Measurements from ENCODE around the gene PPP1R13L.

The PPP1R13L gene

GRCh38 chr19:45405435-45406225 lies 761 bp upstream of the PPP1R13L start:
- Mint-ChIP-seq H3K4me3 (peak overlapping the region; percentile 99), H3K36me3 (ENCODE audit: low read depth) (peaks cover 20% of the 10 kb centered on the region), H3K27me3 (peaks cover 32% of the 10 kb centered on the region), H3K9me3 (no peaks in the 10 kb centered on the region), H3K4me1 (ENCODE audit: low read depth) (peaks cover 42% of the 10 kb centered on the region), H3K27ac (peak overlapping the region; percentile 95)

GRCh38 chr19:45403781-45404556 lies 900 bp downstream of the PPP1R13L start:
- peaks cover 11% of the 10 kb centered on the region for H3K36me3 Mint-ChIP-seq (ENCODE audit: low read depth)
- H3K4me3 Mint-ChIP-seq = peak overlapping the region; percentile 99
- H3K9me3 Mint-ChIP-seq = no peaks in the 10 kb centered on the region
- peaks cover 39% of the 10 kb centered on the region for H3K4me1 Mint-ChIP-seq (ENCODE audit: low read depth)
- no peak overlapping the region for H3K27ac Mint-ChIP-seq
- peaks cover 36% of the 10 kb centered on the region for H3K27me3 Mint-ChIP-seq

GRCh38 chr19:45403272-45403671 lies 1.6 kb downstream of the PPP1R13L start:
- no peaks in the 10 kb centered on the region for H3K9me3 Mint-ChIP-seq
- H3K4me3 Mint-ChIP-seq = no peak overlapping the region
- H3K27ac Mint-ChIP-seq = no peak overlapping the region
- H3K27me3 Mint-ChIP-seq = peaks cover 42% of the 10 kb centered on the region
- H3K4me1 Mint-ChIP-seq (ENCODE audit: low read depth) = peaks cover 45% of the 10 kb centered on the region
- H3K36me3 Mint-ChIP-seq (ENCODE audit: low read depth) = peaks cover 4% of the 10 kb centered on the region

GRCh38 chr19:45402298-45403061 lies 2.4 kb downstream of the PPP1R13L start:
- H3K27me3 Mint-ChIP-seq = peaks cover 47% of the 10 kb centered on the region
- H3K4me3 Mint-ChIP-seq = no peak overlapping the region
- peaks cover 40% of the 10 kb centered on the region for H3K4me1 Mint-ChIP-seq (ENCODE audit: low read depth)

GRCh38 chr19:45401815-45402214 lies 3.1 kb downstream of the PPP1R13L start:
- Mint-ChIP-seq H3K9me3 (no peaks in the 10 kb centered on the region), H3K27me3 (peaks cover 54% of the 10 kb centered on the region), H3K4me1 (ENCODE audit: low read depth) (peaks cover 40% of the 10 kb centered on the region), H3K27ac (no peak overlapping the region), H3K4me3 (no peak overlapping the region), H3K36me3 (ENCODE audit: low read depth) (no peaks in the 10 kb centered on the region)

More at GRCh38 chr19:45402298-45403061, 2.4 kb downstream of the PPP1R13L start:
- no peaks in the 10 kb centered on the region for H3K36me3 Mint-ChIP-seq (ENCODE audit: low read depth)
- H3K27ac Mint-ChIP-seq = no peak overlapping the region
- no peaks in the 10 kb centered on the region for H3K9me3 Mint-ChIP-seq

- H3K4me1 Mint-ChIP-seq (ENCODE audit: low read depth) = peaks cover 29% of the 10 kb centered on the region
- no peak overlapping the region for H3K4me3 Mint-ChIP-seq
- no peak overlapping the region for H3K27ac Mint-ChIP-seq
- no peaks in the 10 kb centered on the region for H3K9me3 Mint-ChIP-seq
- H3K27me3 Mint-ChIP-seq = peaks cover 54% of the 10 kb centered on the region
- no peaks in the 10 kb centered on the region for H3K36me3 Mint-ChIP-seq (ENCODE audit: low read depth)
Measured at GRCh38 chr19:45400192-45400591, 4.7 kb downstream of the PPP1R13L start.

- H3K36me3 Mint-ChIP-seq (ENCODE audit: low read depth) = no peaks in the 10 kb centered on the region
- H3K9me3 Mint-ChIP-seq = no peaks in the 10 kb centered on the region
- H3K27ac Mint-ChIP-seq = no peak overlapping the region
- H3K4me1 Mint-ChIP-seq (ENCODE audit: low read depth) = peaks cover 9% of the 10 kb centered on the region
- H3K4me3 Mint-ChIP-seq = no peak overlapping the region
- H3K27me3 Mint-ChIP-seq = peaks cover 22% of the 10 kb centered on the region
Measured at GRCh38 chr19:45395821-45396617, 8.8 kb downstream of the PPP1R13L start.

GRCh38 chr19:45391871-45392665 lies 12.8 kb downstream of the PPP1R13L start:
- Mint-ChIP-seq H3K27ac (no peak overlapping the region), H3K36me3 (ENCODE audit: low read depth) (no peaks in the 10 kb centered on the region), H3K4me1 (ENCODE audit: low read depth) (no peaks in the 10 kb centered on the region), H3K9me3 (no peaks in the 10 kb centered on the region), H3K27me3 (peaks cover 13% of the 10 kb centered on the region), H3K4me3 (no peak overlapping the region)

- Mint-ChIP-seq H3K36me3 (ENCODE audit: low read depth) (no peaks in the 10 kb centered on the region), H3K27ac (no peak overlapping the region), H3K27me3 (peaks cover 16% of the 10 kb centered on the region), H3K4me3 (no peak overlapping the region), H3K9me3 (no peaks in the 10 kb centered on the region), H3K4me1 (ENCODE audit: low read depth) (no peaks in the 10 kb centered on the region)
Measured at GRCh38 chr19:45391346-45391745, 13.5 kb downstream of the PPP1R13L start.

GRCh38 chr19:45385392-45386221 lies 19.3 kb downstream of the PPP1R13L start:
- H3K4me1 Mint-ChIP-seq (ENCODE audit: low read depth) = no peaks in the 10 kb centered on the region

GRCh38 chr19:45382426-45382825 lies 22.4 kb downstream of the PPP1R13L start:
- no peaks in the 10 kb centered on the region for H3K9me3 Mint-ChIP-seq
- H3K4me3 Mint-ChIP-seq = no peak overlapping the region
- H3K27me3 Mint-ChIP-seq = peaks cover 19% of the 10 kb centered on the region
- no peaks in the 10 kb centered on the region for H3K36me3 Mint-ChIP-seq (ENCODE audit: low read depth)
- H3K27ac Mint-ChIP-seq = no peak overlapping the region
- no peaks in the 10 kb centered on the region for H3K4me1 Mint-ChIP-seq (ENCODE audit: low read depth)

More at GRCh38 chr19:45385392-45386221, 19.3 kb downstream of the PPP1R13L start:
- H3K9me3 Mint-ChIP-seq = no peaks in the 10 kb centered on the region
- no peaks in the 10 kb centered on the region for H3K36me3 Mint-ChIP-seq (ENCODE audit: low read depth)
- no peak overlapping the region for H3K27ac Mint-ChIP-seq
- H3K4me3 Mint-ChIP-seq = no peak overlapping the region
- H3K27me3 Mint-ChIP-seq = peaks cover 28% of the 10 kb centered on the region

GRCh38 chr19:45380107-45380506 lies 24.8 kb downstream of the PPP1R13L start:
- no peaks in the 10 kb centered on the region for H3K36me3 Mint-ChIP-seq (ENCODE audit: low read depth)
- H3K9me3 Mint-ChIP-seq = no peaks in the 10 kb centered on the region
- H3K27ac Mint-ChIP-seq = no peak overlapping the region
- H3K27me3 Mint-ChIP-seq = peaks cover 4% of the 10 kb centered on the region
- no peak overlapping the region for H3K4me3 Mint-ChIP-seq
- H3K4me1 Mint-ChIP-seq (ENCODE audit: low read depth) = no peaks in the 10 kb centered on the region

Measured in stimulated activated naive CD8-positive, alpha-beta T cell treated with anti-CD3 and anti-CD28 coated beads, Interleukin-15, Interleukin-2, amounts not matched to agents 100 ng/mL and 50 ng/mL, for 24 hours (primary cell).